Measurements from ENCODE around the gene TECR. TPM values are rescaled to one million over a fixed set of nuclear protein-coding genes. Genes with fewer than 3 reads are reported as not detected.

Gene TECR
- total and polyA plus RNA-seq, 9 donors, result 71.3 to 133 (median 104) TPM

GRCh38 chr19:14517840-14518505 lies 11.4 kb upstream of the TECR start, which contains the start of gene DNAJB1:
Gene DNAJB1 (minus strand): TSS chr19:14518397. CDS start chr19:14518349, 48 bp downstream.
- peaks cover 36% of the 10 kb centered on the region for H3K4me1 ChIP-seq (ENCODE audit: control insufficient read depth, insufficient read depth, low read length)
- under 1% methylated on average over 74 of the region's 82 CpGs for WGBS (ENCODE audit: insufficient coverage)
- peak; percentile 93 for DNase-seq

GRCh38 chr19:14519245-14519859 lies 10.0 kb upstream of the TECR start:
- no peaks in the 10 kb centered on the region for H3K9me3 ChIP-seq (replicated peaks; ENCODE audit: control insufficient read depth, low read depth, low read length)
- peaks cover 26% of the 10 kb centered on the region for H3K36me3 ChIP-seq (ENCODE audit: control insufficient read depth, insufficient read depth, low read length)
- peak overlapping the region; percentile 93 for H3K27ac ChIP-seq (ENCODE audit: low read length)
- no peaks in the 10 kb centered on the region for H3K27me3 ChIP-seq (ENCODE audit: control insufficient read depth, insufficient read depth, low read length)
- no peak overlapping the region for H3K4me3 ChIP-seq (ENCODE audit: low read length)
- peak; percentile 64 for DNase-seq
- H3K4me1 ChIP-seq (ENCODE audit: control insufficient read depth, insufficient read depth, low read length), result peaks cover 36% of the 10 kb centered on the region
- WGBS (ENCODE audit: insufficient coverage), result 68% methylated on average over 9 of the region's 22 CpGs

More at GRCh38 chr19:14517840-14518505, 11.4 kb upstream of the TECR start, which contains the start of gene DNAJB1:
- Histone ChIP-seq H3K27me3 (ENCODE audit: control insufficient read depth, insufficient read depth, low read length) (no peaks in the 10 kb centered on the region), H3K4me3 (ENCODE audit: low read length) (peak within 1 kb of the TSS; percentile 98), H3K36me3 (ENCODE audit: control insufficient read depth, insufficient read depth, low read length) (peaks cover 35% of the 10 kb centered on the region), H3K9me3 (replicated peaks; ENCODE audit: control insufficient read depth, low read depth, low read length) (no peaks in the 10 kb centered on the region), H3K27ac (ENCODE audit: low read length) (peak within 1 kb of the TSS; percentile 99)

- H3K4me1 ChIP-seq (ENCODE audit: control insufficient read depth, insufficient read depth, low read length), result peaks cover 34% of the 10 kb centered on the region
- 42% methylated on average over 2 of the region's 2 CpGs for WGBS (ENCODE audit: insufficient coverage)
- peaks cover 20% of the 10 kb centered on the region for H3K36me3 ChIP-seq (ENCODE audit: control insufficient read depth, insufficient read depth, low read length)
- no peaks in the 10 kb centered on the region for H3K9me3 ChIP-seq (replicated peaks; ENCODE audit: control insufficient read depth, low read depth, low read length)
- peak overlapping the region; percentile 93 for H3K27ac ChIP-seq (ENCODE audit: low read length)
- peak; percentile 49 for DNase-seq
- H3K27me3 ChIP-seq (ENCODE audit: control insufficient read depth, insufficient read depth, low read length), result no peaks in the 10 kb centered on the region
- no peak overlapping the region for H3K4me3 ChIP-seq (ENCODE audit: low read length)
Observed at GRCh38 chr19:14519860-14520407, 9.5 kb upstream of the TECR start.

GRCh38 chr19:14520543-14520942 lies 8.9 kb upstream of the TECR start:
- H3K27me3 ChIP-seq (ENCODE audit: control insufficient read depth, insufficient read depth, low read length), result no peaks in the 10 kb centered on the region
- no peak for DNase-seq
- WGBS (ENCODE audit: insufficient coverage), result no CpG with 5 or more reads among the region's 4 CpGs
- H3K9me3 ChIP-seq (replicated peaks; ENCODE audit: control insufficient read depth, low read depth, low read length), result no peaks in the 10 kb centered on the region
- H3K36me3 ChIP-seq (ENCODE audit: control insufficient read depth, insufficient read depth, low read length), result peaks cover 14% of the 10 kb centered on the region
- no peak overlapping the region for H3K4me3 ChIP-seq (ENCODE audit: low read length)
- H3K27ac ChIP-seq (ENCODE audit: low read length), result no peak overlapping the region
- H3K4me1 ChIP-seq (ENCODE audit: control insufficient read depth, insufficient read depth, low read length), result peaks cover 27% of the 10 kb centered on the region

- no peaks in the 10 kb centered on the region for H3K9me3 ChIP-seq (replicated peaks; ENCODE audit: control insufficient read depth, low read depth, low read length)
- 43% methylated on average over 5 of the region's 6 CpGs for WGBS (ENCODE audit: insufficient coverage)
- peaks cover 2% of the 10 kb centered on the region for H3K36me3 ChIP-seq (ENCODE audit: control insufficient read depth, insufficient read depth, low read length)
- H3K4me1 ChIP-seq (ENCODE audit: control insufficient read depth, insufficient read depth, low read length), result peaks cover 9% of the 10 kb centered on the region
- H3K4me3 ChIP-seq (ENCODE audit: low read length), result no peak overlapping the region
- no peaks in the 10 kb centered on the region for H3K27me3 ChIP-seq (ENCODE audit: control insufficient read depth, insufficient read depth, low read length)
- DNase-seq, result no peak
- no peak overlapping the region for H3K27ac ChIP-seq (ENCODE audit: low read length)
Observed at GRCh38 chr19:14525729-14526128, 3.7 kb upstream of the TECR start.

GRCh38 chr19:14526423-14526822 lies 3.0 kb upstream of the TECR start:
- no peak overlapping the region for H3K27ac ChIP-seq (ENCODE audit: low read length)

GRCh38 chr19:14528419-14529253 lies 758 bp upstream of the TECR start:
- peaks cover 5% of the 10 kb centered on the region for H3K36me3 ChIP-seq (ENCODE audit: control insufficient read depth, insufficient read depth, low read length)
- H3K27ac ChIP-seq (ENCODE audit: low read length), result peak overlapping the region; percentile 84
- H3K9me3 ChIP-seq (replicated peaks; ENCODE audit: control insufficient read depth, low read depth, low read length), result no peaks in the 10 kb centered on the region
- 25% methylated on average over 23 of the region's 39 CpGs for WGBS (ENCODE audit: insufficient coverage)
- peaks cover 22% of the 10 kb centered on the region for H3K4me1 ChIP-seq (ENCODE audit: control insufficient read depth, insufficient read depth, low read length)
- no peak for DNase-seq
- H3K27me3 ChIP-seq (ENCODE audit: control insufficient read depth, insufficient read depth, low read length), result no peaks in the 10 kb centered on the region
- peak overlapping the region; percentile 70 for H3K4me3 ChIP-seq (ENCODE audit: low read length)

More at GRCh38 chr19:14526423-14526822, 3.0 kb upstream of the TECR start:
- DNase-seq, result no peak
- H3K9me3 ChIP-seq (replicated peaks; ENCODE audit: control insufficient read depth, low read depth, low read length), result no peaks in the 10 kb centered on the region
- H3K36me3 ChIP-seq (ENCODE audit: control insufficient read depth, insufficient read depth, low read length), result peaks cover 2% of the 10 kb centered on the region
- no peak overlapping the region for H3K4me3 ChIP-seq (ENCODE audit: low read length)
- WGBS (ENCODE audit: insufficient coverage), result no CpG with 5 or more reads among the region's 4 CpGs
- peaks cover 12% of the 10 kb centered on the region for H3K4me1 ChIP-seq (ENCODE audit: control insufficient read depth, insufficient read depth, low read length)
- no peaks in the 10 kb centered on the region for H3K27me3 ChIP-seq (ENCODE audit: control insufficient read depth, insufficient read depth, low read length)

- under 1% methylated on average over 18 of the region's 18 CpGs for WGBS (ENCODE audit: insufficient coverage)
- Histone ChIP-seq H3K27ac (ENCODE audit: low read length) (peak overlapping the region; percentile 99), H3K9me3 (replicated peaks; ENCODE audit: control insufficient read depth, low read depth, low read length) (no peaks in the 10 kb centered on the region), H3K36me3 (ENCODE audit: control insufficient read depth, insufficient read depth, low read length) (peaks cover 10% of the 10 kb centered on the region), H3K4me1 (ENCODE audit: control insufficient read depth, insufficient read depth, low read length) (peaks cover 22% of the 10 kb centered on the region), H3K4me3 (ENCODE audit: low read length) (peak overlapping the region; percentile 70), H3K27me3 (ENCODE audit: control insufficient read depth, insufficient read depth, low read length) (no peaks in the 10 kb centered on the region)
- DNase-seq, result no peak
Observed at GRCh38 chr19:14530005-14530348, 583 bp downstream of the TECR start.

- no peak for DNase-seq
- no peaks in the 10 kb centered on the region for H3K9me3 ChIP-seq (replicated peaks; ENCODE audit: control insufficient read depth, low read depth, low read length)
- WGBS (ENCODE audit: insufficient coverage), result 17% methylated on average over 1 of the region's 3 CpGs
- H3K27ac ChIP-seq (ENCODE audit: low read length), result no peak overlapping the region
- H3K27me3 ChIP-seq (ENCODE audit: control insufficient read depth, insufficient read depth, low read length), result no peaks in the 10 kb centered on the region
- peak overlapping the region; percentile 70 for H3K4me3 ChIP-seq (ENCODE audit: low read length)
- peaks cover 22% of the 10 kb centered on the region for H3K4me1 ChIP-seq (ENCODE audit: control insufficient read depth, insufficient read depth, low read length)
- H3K36me3 ChIP-seq (ENCODE audit: control insufficient read depth, insufficient read depth, low read length), result peaks cover 10% of the 10 kb centered on the region
Observed at GRCh38 chr19:14530506-14530905, 1.1 kb downstream of the TECR start.

GRCh38 chr19:14533450-14533849 lies 4.1 kb downstream of the TECR start:
- H3K27ac ChIP-seq (ENCODE audit: low read length), result peak overlapping the region; percentile 55
- DNase-seq, result no peak
- H3K27me3 ChIP-seq (ENCODE audit: control insufficient read depth, insufficient read depth, low read length), result no peaks in the 10 kb centered on the region
- H3K9me3 ChIP-seq (replicated peaks; ENCODE audit: control insufficient read depth, low read depth, low read length), result no peaks in the 10 kb centered on the region
- peaks cover 27% of the 10 kb centered on the region for H3K4me1 ChIP-seq (ENCODE audit: control insufficient read depth, insufficient read depth, low read length)
- WGBS (ENCODE audit: insufficient coverage), result 78% methylated on average over 4 of the region's 5 CpGs
- H3K4me3 ChIP-seq (ENCODE audit: low read length), result no peak overlapping the region
- peaks cover 8% of the 10 kb centered on the region for H3K36me3 ChIP-seq (ENCODE audit: control insufficient read depth, insufficient read depth, low read length)

Measured in muscle of leg (tissue), 11 donors.